Measurements from ENCODE around the gene ANXA3. TPM values are rescaled to one million over a fixed set of nuclear protein-coding genes. Genes with fewer than 3 reads are reported as not detected.

The ANXA3 gene
- total and polyA plus RNA-seq, 12 donors: 0.72 to 14.1 (median 3.8) TPM

- intact Hi-C loops (cut with DNase I): no loop called here
- H3K36me3 ChIP-seq (replicated peaks in 1 of 2): no peaks in the 10 kb centered on the region
- H3K4me3 ChIP-seq: no peak overlapping the region
- no peaks in the 10 kb centered on the region for H3K4me1 ChIP-seq (replicated peaks in 1 of 2)
- 75 to 80% (median 76%) methylated on average over 3 of the region's 3 CpGs for WGBS, 4 donors
- no peak for TF ChIP-seq CTCF (IDR thresholded peaks at IDR 0.05)
- no peak for TF ChIP-seq POLR2A (IDR thresholded peaks at IDR 0.05)
- no peaks in the 10 kb centered on the region for H3K9me3 ChIP-seq (replicated peaks in 1 of 3)
- no peak overlapping the region for H3K27ac ChIP-seq
- H3K27me3 ChIP-seq: no peaks in the 10 kb centered on the region
- no peak for DNase-seq
Measured at GRCh38 chr4:78525559-78525958, 26.0 kb upstream of the ANXA3 start.

DNA sequence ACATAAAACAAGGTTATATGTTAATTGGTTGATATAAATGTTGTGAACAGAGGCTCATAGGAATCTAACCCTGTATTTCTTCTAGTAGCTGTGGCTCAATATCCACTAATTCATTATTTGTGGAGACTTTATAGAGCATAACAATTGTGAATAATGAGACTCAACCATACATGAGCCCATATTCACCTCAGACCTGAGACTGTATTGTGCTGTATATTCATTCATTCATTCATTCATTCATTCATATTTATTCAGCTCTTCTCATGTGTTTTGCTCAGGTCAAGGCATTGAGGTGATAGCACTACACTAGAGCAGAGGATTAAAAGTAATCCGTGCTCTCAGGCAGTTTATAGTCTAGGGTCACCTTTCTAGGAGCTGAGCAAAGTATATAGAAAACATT lies 24.5 kb upstream of the ANXA3 start:
- H3K36me3 ChIP-seq (replicated peaks in 1 of 2): no peaks in the 10 kb centered on the region
- TF ChIP-seq CTCF (IDR thresholded peaks at IDR 0.05) (no peak), POLR2A (IDR thresholded peaks at IDR 0.05) (no peak)
- no peaks in the 10 kb centered on the region for H3K4me1 ChIP-seq (replicated peaks in 1 of 2)
- WGBS, 4 donors: 87 to 96% (median 92%) methylated on average over 1 of the region's 1 CpG
- H3K4me3 ChIP-seq: no peak overlapping the region
- no peak overlapping the region for H3K27ac ChIP-seq
- H3K27me3 ChIP-seq: no peaks in the 10 kb centered on the region
- no peaks in the 10 kb centered on the region for H3K9me3 ChIP-seq (replicated peaks in 1 of 3)
- intact Hi-C loops (cut with DNase I): no loop called here
- DNase-seq: no peak

GRCh38 chr4:78527555-78527954 lies 24.0 kb upstream of the ANXA3 start:
- no peaks in the 10 kb centered on the region for H3K4me1 ChIP-seq (replicated peaks in 1 of 2)
- no peak for DNase-seq
- no peaks in the 10 kb centered on the region for H3K27me3 ChIP-seq
- no peak overlapping the region for H3K27ac ChIP-seq
- no peaks in the 10 kb centered on the region for H3K36me3 ChIP-seq (replicated peaks in 1 of 2)
- no peak overlapping the region for H3K4me3 ChIP-seq
- intact Hi-C loops (cut with DNase I): no loop called here
- no peak for TF ChIP-seq CTCF (IDR thresholded peaks at IDR 0.05)
- TF ChIP-seq POLR2A (IDR thresholded peaks at IDR 0.05): no peak
- no peaks in the 10 kb centered on the region for H3K9me3 ChIP-seq (replicated peaks in 1 of 3)
- 73 to 78% (median 77%) methylated on average over 4 of the region's 4 CpGs for WGBS, 4 donors

DNA sequence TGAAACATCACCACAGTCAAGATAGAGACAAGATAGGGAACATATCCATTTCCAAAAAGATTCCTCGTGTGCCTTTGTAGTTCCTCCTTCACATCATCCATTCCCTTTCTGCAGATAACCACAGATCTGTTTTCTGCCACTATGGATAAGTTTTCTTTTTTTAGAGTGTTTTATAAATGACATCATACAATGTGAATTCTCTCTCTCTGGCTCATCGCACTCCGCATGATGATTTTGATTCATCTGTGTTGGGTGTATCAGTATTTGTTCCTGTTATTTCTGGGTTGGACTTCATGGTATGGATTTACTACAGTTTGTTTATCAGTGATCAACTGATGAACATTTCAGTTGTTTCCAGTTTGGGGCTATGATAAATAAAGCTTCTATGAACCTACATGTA lies 23.2 kb upstream of the ANXA3 start:
- 53 to 87% (median 70%) methylated on average over 3 of the region's 3 CpGs for WGBS, 4 donors
- intact Hi-C loops (cut with DNase I): no loop called here

More for the DNA sequence above, 23.2 kb upstream of the ANXA3 start:
- Histone ChIP-seq H3K4me3 (no peak overlapping the region), H3K9me3 (replicated peaks in 1 of 3) (no peaks in the 10 kb centered on the region), H3K4me1 (replicated peaks in 1 of 2) (no peaks in the 10 kb centered on the region), H3K27me3 (no peaks in the 10 kb centered on the region), H3K36me3 (replicated peaks in 1 of 2) (no peaks in the 10 kb centered on the region), H3K27ac (no peak overlapping the region)
- no peak for TF ChIP-seq CTCF (IDR thresholded peaks at IDR 0.05)
- no peak for DNase-seq

Measured in adrenal gland (tissue), 12 donors.